T-helper 1 cell treated with Interleukin-12 subunit alpha and Interleukin-12 subunit beta and Interleukin-4 antibody, amounts not matched to agents 30 μg/mL and 1 μg/mL, for 36 hours (primary cell): Measurements from ENCODE around the gene FBLN5.

Source experiments
- H3K27ac Mint-ChIP-seq: one replicate; pipeline ENCODE4 v1.8.0; 2021; ENCODE audit warnings: mild to moderate bottlenecking, mixed read lengths
- H3K27me3 Mint-ChIP-seq: one replicate; pipeline ENCODE4 v1.8.0; 2021; ENCODE audit warnings: low read depth, mixed read lengths
- H3K36me3 Mint-ChIP-seq: one replicate; pipeline ENCODE4 v1.8.0; 2021; ENCODE audit warnings: low read depth, mixed read lengths
- H3K4me1 Mint-ChIP-seq: one replicate; pipeline ENCODE4 v1.8.0; 2021; ENCODE audit warnings: low read depth, mixed read lengths
- H3K4me3 Mint-ChIP-seq: one replicate; pipeline ENCODE4 v1.8.0; 2021; ENCODE audit warnings: mild to moderate bottlenecking, moderate library complexity, mixed read lengths
- H3K9me3 Mint-ChIP-seq: one replicate; pipeline ENCODE4 v1.8.0; 2021; ENCODE audit warnings: mixed read lengths

FBLN5 gene

GRCh38 chr14:91929700-91930099, 17.8 kb downstream of the FBLN5 start:
- no peaks in the 10 kb centered on the region for H3K4me1 Mint-ChIP-seq

GRCh38 chr14:91927800-91928199, 19.7 kb downstream of the FBLN5 start:
- H3K4me3 Mint-ChIP-seq, result no peak overlapping the region
- H3K27ac Mint-ChIP-seq, result no peak overlapping the region
- no peaks in the 10 kb centered on the region for H3K9me3 Mint-ChIP-seq
- H3K27me3 Mint-ChIP-seq, result peaks cover 3% of the 10 kb centered on the region
- H3K36me3 Mint-ChIP-seq, result no peaks in the 10 kb centered on the region
- no peaks in the 10 kb centered on the region for H3K4me1 Mint-ChIP-seq

More at GRCh38 chr14:91929700-91930099, 17.8 kb downstream of the FBLN5 start:
- no peak overlapping the region for H3K27ac Mint-ChIP-seq
- H3K27me3 Mint-ChIP-seq, result peaks cover 3% of the 10 kb centered on the region
- no peaks in the 10 kb centered on the region for H3K36me3 Mint-ChIP-seq
- H3K9me3 Mint-ChIP-seq, result no peaks in the 10 kb centered on the region
- no peak overlapping the region for H3K4me3 Mint-ChIP-seq

- H3K27me3 Mint-ChIP-seq, result peaks cover 3% of the 10 kb centered on the region
- H3K9me3 Mint-ChIP-seq, result no peaks in the 10 kb centered on the region
- H3K27ac Mint-ChIP-seq, result no peak overlapping the region
- H3K36me3 Mint-ChIP-seq, result no peaks in the 10 kb centered on the region
- H3K4me1 Mint-ChIP-seq, result no peaks in the 10 kb centered on the region
- no peak overlapping the region for H3K4me3 Mint-ChIP-seq
Observed at GRCh38 chr14:91927191-91927590, 20.3 kb downstream of the FBLN5 start.

GRCh38 chr14:91926131-91926890, 21.2 kb downstream of the FBLN5 start:
- Mint-ChIP-seq H3K36me3 (no peaks in the 10 kb centered on the region), H3K4me1 (no peaks in the 10 kb centered on the region), H3K9me3 (no peaks in the 10 kb centered on the region), H3K27ac (no peak overlapping the region), H3K4me3 (no peak overlapping the region), H3K27me3 (peaks cover 3% of the 10 kb centered on the region)

GRCh38 chr14:91925727-91926121, 21.8 kb downstream of the FBLN5 start:
- Mint-ChIP-seq H3K27me3 (peaks cover 3% of the 10 kb centered on the region), H3K27ac (no peak overlapping the region), H3K36me3 (no peaks in the 10 kb centered on the region), H3K4me1 (no peaks in the 10 kb centered on the region), H3K9me3 (no peaks in the 10 kb centered on the region), H3K4me3 (no peak overlapping the region)

GRCh38 chr14:91925001-91925726, 22.3 kb downstream of the FBLN5 start:
- H3K36me3 Mint-ChIP-seq, result no peaks in the 10 kb centered on the region
- no peaks in the 10 kb centered on the region for H3K9me3 Mint-ChIP-seq
- H3K4me3 Mint-ChIP-seq, result no peak overlapping the region
- H3K27me3 Mint-ChIP-seq, result peaks cover 3% of the 10 kb centered on the region
- H3K27ac Mint-ChIP-seq, result no peak overlapping the region
- no peaks in the 10 kb centered on the region for H3K4me1 Mint-ChIP-seq

- no peaks in the 10 kb centered on the region for H3K36me3 Mint-ChIP-seq
- no peaks in the 10 kb centered on the region for H3K4me1 Mint-ChIP-seq
- peaks cover 3% of the 10 kb centered on the region for H3K9me3 Mint-ChIP-seq
- no peak overlapping the region for H3K27ac Mint-ChIP-seq
- peaks cover 14% of the 10 kb centered on the region for H3K27me3 Mint-ChIP-seq
- no peak overlapping the region for H3K4me3 Mint-ChIP-seq
Observed at GRCh38 chr14:91920526-91920925, 27.0 kb downstream of the FBLN5 start.

- no peaks in the 10 kb centered on the region for H3K4me1 Mint-ChIP-seq
- peaks cover 3% of the 10 kb centered on the region for H3K9me3 Mint-ChIP-seq
- peaks cover 14% of the 10 kb centered on the region for H3K27me3 Mint-ChIP-seq
- H3K27ac Mint-ChIP-seq, result no peak overlapping the region
- no peak overlapping the region for H3K4me3 Mint-ChIP-seq
- H3K36me3 Mint-ChIP-seq, result no peaks in the 10 kb centered on the region
Observed at GRCh38 chr14:91919814-91920213, 27.7 kb downstream of the FBLN5 start.

- Mint-ChIP-seq H3K27me3 (peaks cover 11% of the 10 kb centered on the region), H3K9me3 (peaks cover 3% of the 10 kb centered on the region), H3K27ac (no peak overlapping the region), H3K4me1 (no peaks in the 10 kb centered on the region), H3K36me3 (no peaks in the 10 kb centered on the region), H3K4me3 (no peak overlapping the region)
Observed at GRCh38 chr14:91918186-91918883, 29.2 kb downstream of the FBLN5 start.

- no peaks in the 10 kb centered on the region for H3K36me3 Mint-ChIP-seq
- H3K27me3 Mint-ChIP-seq, result peaks cover 10% of the 10 kb centered on the region
- H3K4me3 Mint-ChIP-seq, result no peak overlapping the region
- peaks cover 3% of the 10 kb centered on the region for H3K9me3 Mint-ChIP-seq
- peaks cover 12% of the 10 kb centered on the region for H3K4me1 Mint-ChIP-seq
- H3K27ac Mint-ChIP-seq, result no peak overlapping the region
Observed at GRCh38 chr14:91912035-91912434, 35.5 kb downstream of the FBLN5 start.

- H3K27ac Mint-ChIP-seq, result no peak overlapping the region
- H3K9me3 Mint-ChIP-seq, result peaks cover 3% of the 10 kb centered on the region
- peaks cover 10% of the 10 kb centered on the region for H3K27me3 Mint-ChIP-seq
- H3K4me1 Mint-ChIP-seq, result peaks cover 12% of the 10 kb centered on the region
- no peak overlapping the region for H3K4me3 Mint-ChIP-seq
- H3K36me3 Mint-ChIP-seq, result no peaks in the 10 kb centered on the region
Observed at GRCh38 chr14:91911474-91912032, 35.9 kb downstream of the FBLN5 start.

GRCh38 chr14:91910196-91910595, 37.3 kb downstream of the FBLN5 start:
- Mint-ChIP-seq H3K4me3 (no peak overlapping the region), H3K27me3 (peaks cover 8% of the 10 kb centered on the region), H3K27ac (no peak overlapping the region), H3K36me3 (no peaks in the 10 kb centered on the region), H3K4me1 (peaks cover 12% of the 10 kb centered on the region), H3K9me3 (no peaks in the 10 kb centered on the region)

- no peak overlapping the region for H3K27ac Mint-ChIP-seq
- no peak overlapping the region for H3K4me3 Mint-ChIP-seq
- peaks cover 16% of the 10 kb centered on the region for H3K27me3 Mint-ChIP-seq
- no peaks in the 10 kb centered on the region for H3K9me3 Mint-ChIP-seq
- peaks cover 11% of the 10 kb centered on the region for H3K4me1 Mint-ChIP-seq
- H3K36me3 Mint-ChIP-seq, result no peaks in the 10 kb centered on the region
Observed at GRCh38 chr14:91906374-91906773, 41.1 kb downstream of the FBLN5 start.

GRCh38 chr14:91904956-91905645, 42.4 kb downstream of the FBLN5 start:
- H3K27me3 Mint-ChIP-seq, result peaks cover 16% of the 10 kb centered on the region
- peaks cover 8% of the 10 kb centered on the region for H3K4me1 Mint-ChIP-seq
- no peak overlapping the region for H3K4me3 Mint-ChIP-seq
- no peaks in the 10 kb centered on the region for H3K9me3 Mint-ChIP-seq
- no peak overlapping the region for H3K27ac Mint-ChIP-seq
- H3K36me3 Mint-ChIP-seq, result no peaks in the 10 kb centered on the region
